Central memory CD4-positive, alpha-beta T cell (primary cell): Measurements from ENCODE around the gene SEMG2.

ENCODE experiments used
- DNase-seq: peaks from one replicate; pipeline ENCODE4 v3.0.0; 2022
- total RNA-seq, 3 experiments: gene quantifications; one replicate each; lab custom pipeline; 2026; lab: John Stamatoyannopoulos, UW

SEMG2 gene
- 0 reads per million in 3 experiments for total RNA-seq

GRCh38 chr20:45221076-45221475 is at the start of gene SEMG2:
SEMG2 (plus strand) TSS chr20:45221373; CDS start chr20:45221390, 17 bp downstream.
- DNase-seq = no peak

- no peak for DNase-seq
These were observed 47.7 kb upstream of the SEMG2 start for GRCh38 chr20:45173522-45173921.

GRCh38 chr20:45174434-45175364 is 46.5 kb upstream of the SEMG2 start, which contains the start of gene PI3:
PI3 (plus strand) TSS chr20:45174902; CDS start chr20:45174923, 21 bp downstream.
- DNase-seq = no peak

- DNase-seq = no peak
These were observed 44.5 kb upstream of the SEMG2 start for GRCh38 chr20:45176526-45177267.

GRCh38 chr20:45179166-45179565 is 42.0 kb upstream of the SEMG2 start:
- DNase-seq = no peak

GRCh38 chr20:45181639-45182038 is 39.5 kb upstream of the SEMG2 start:
- DNase-seq = no peak

GRCh38 chr20:45183084-45183483 is 38.1 kb upstream of the SEMG2 start:
- no peak for DNase-seq

GRCh38 chr20:45187693-45188092 is 33.5 kb upstream of the SEMG2 start:
- DNase-seq = no peak

GRCh38 chr20:45189067-45189609 is 32.0 kb upstream of the SEMG2 start:
- no peak for DNase-seq

- no peak for DNase-seq
These were observed 31.3 kb upstream of the SEMG2 start for GRCh38 chr20:45189861-45190260.

GRCh38 chr20:45191926-45192325 is 29.2 kb upstream of the SEMG2 start:
- no peak for DNase-seq

GRCh38 chr20:45193331-45193730 is 27.8 kb upstream of the SEMG2 start:
- no peak for DNase-seq

- no peak for DNase-seq
These were observed 14.4 kb upstream of the SEMG2 start, which contains the start of gene SEMG1 for GRCh38 chr20:45206725-45207124. SEMG1 (plus strand) TSS chr20:45207033; CDS start chr20:45207054, 21 bp downstream.

- DNase-seq = no peak
These were observed 11.2 kb upstream of the SEMG2 start for GRCh38 chr20:45209924-45210323.

- no peak for DNase-seq
These were observed 9.4 kb upstream of the SEMG2 start for GRCh38 chr20:45211569-45212474.

GRCh38 chr20:45212836-45213235 is 8.3 kb upstream of the SEMG2 start:
- no peak for DNase-seq

- no peak for DNase-seq
These were observed 3.0 kb upstream of the SEMG2 start for GRCh38 chr20:45218124-45218523.

GRCh38 chr20:45218636-45219035 is 2.5 kb upstream of the SEMG2 start:
- DNase-seq = no peak

- no peak for DNase-seq
These were observed 2.0 kb downstream of the SEMG2 start for GRCh38 chr20:45223136-45223535.

- no peak for DNase-seq
These were observed 5.1 kb downstream of the SEMG2 start for GRCh38 chr20:45226287-45226686.

- DNase-seq = no peak
These were observed 8.3 kb downstream of the SEMG2 start for GRCh38 chr20:45229264-45230056.
